Activated naive CD4-positive, alpha-beta T cell treated with anti-CD3 and anti-CD28 coated beads, Interleukin-2, amount 10 ng/mL, durations not matched to agents 7 days and 5 days (primary cell): ENCODE results near the gene OR2V1.
"Not testable (repeated sequence)": the region's sequence is repeated elsewhere in the genome, so short reads cannot be mapped to it uniquely, and the experiment has no call there.

Experiments used
- CTCF ChIA-PET: fragments of 350-600 bp; sonication (Branson Sonifier 250); formaldehyde crosslinking; loops from one replicate; lab custom pipeline; 2021; ENCODE audit warnings: antibody characterized with exemption; lab: Charles Lee
- DNase-seq: peaks from one replicate; pipeline ENCODE4 v3.0.0-alpha.2; 2020
- H3K27ac Mint-ChIP-seq: one replicate; pipeline ENCODE4 v1.8.0; 2021; ENCODE audit warnings: mild to moderate bottlenecking, moderate library complexity, mixed read lengths
- H3K27me3 Mint-ChIP-seq: one replicate; pipeline ENCODE4 v1.8.0; 2021; ENCODE audit warnings: mild to moderate bottlenecking, mixed read lengths
- H3K36me3 Mint-ChIP-seq: one replicate; pipeline ENCODE4 v1.8.0; 2021; ENCODE audit warnings: mixed read lengths
- H3K4me1 Mint-ChIP-seq: one replicate; pipeline ENCODE4 v1.8.0; 2021; ENCODE audit warnings: mixed read lengths
- H3K4me3 Mint-ChIP-seq: one replicate; pipeline ENCODE4 v1.8.0; 2021; ENCODE audit warnings: mild to moderate bottlenecking, moderate library complexity, mixed read lengths
- H3K9me3 Mint-ChIP-seq: one replicate; pipeline ENCODE4 v1.8.0; 2021; ENCODE audit warnings: mixed read lengths

Gene OR2V1

GRCh38 chr5:181166812-181167733, 36.1 kb upstream of the OR2V1 start:
- no peak for DNase-seq
- H3K27me3 Mint-ChIP-seq: peaks cover 93% of the 10 kb centered on the region
- no peaks in the 10 kb centered on the region for H3K9me3 Mint-ChIP-seq
- peaks cover 77% of the 10 kb centered on the region for H3K4me1 Mint-ChIP-seq
- CTCF ChIA-PET: interaction anchor here (0.7 to 2.7 kb wide), 4 partner anchors 10 to 298 kb away, joined by 3 to 10 read pairs (median 4); no protein-coding TSS in a partner anchor
- no peak overlapping the region for H3K4me3 Mint-ChIP-seq
- no peak overlapping the region for H3K27ac Mint-ChIP-seq
- H3K36me3 Mint-ChIP-seq: peaks cover 4% of the 10 kb centered on the region

DNA sequence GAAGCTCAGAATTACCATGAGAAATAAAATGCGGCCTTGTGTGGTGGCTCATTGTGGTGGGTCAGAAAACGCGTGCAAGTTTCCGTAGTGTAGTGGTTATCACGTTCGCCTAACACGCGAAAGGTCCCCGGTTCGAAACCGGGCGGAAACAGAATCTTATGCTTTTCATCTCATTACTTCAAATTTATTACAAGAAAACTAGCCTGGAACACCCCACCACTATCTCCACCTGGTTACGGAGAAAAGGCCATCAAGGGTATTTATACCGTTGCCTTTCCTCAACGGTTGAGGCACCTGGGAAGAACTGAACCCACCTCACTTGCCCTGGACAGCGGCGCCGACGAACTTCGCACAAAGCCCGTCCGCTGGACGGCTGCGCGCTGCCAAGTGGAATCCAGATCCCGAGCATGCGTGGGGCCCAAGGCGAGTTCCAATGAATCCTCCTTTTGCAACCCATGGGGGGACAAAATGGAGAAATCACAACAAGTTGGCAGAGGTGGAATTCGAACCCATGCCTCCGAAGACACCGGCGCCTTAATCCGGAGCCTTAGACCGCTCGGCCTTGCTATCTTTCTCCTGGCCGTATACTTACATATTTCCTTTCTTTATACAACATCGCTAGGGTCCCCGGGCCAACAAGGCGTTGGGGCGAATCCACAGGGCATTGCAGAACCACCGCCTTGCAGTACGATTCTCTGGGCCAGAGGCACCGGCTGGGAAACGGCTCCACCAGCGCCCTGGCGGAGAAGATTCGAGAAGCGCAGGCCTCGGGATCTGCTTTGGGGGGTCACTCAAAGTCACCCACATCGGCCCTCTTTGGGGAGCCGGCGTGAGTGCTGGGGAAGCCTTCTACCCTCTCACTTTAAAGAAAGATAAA, 33.3 kb upstream of the OR2V1 start:
- no peak for DNase-seq
- peaks cover 75% of the 10 kb centered on the region for H3K27me3 Mint-ChIP-seq
- no peaks in the 10 kb centered on the region for H3K9me3 Mint-ChIP-seq
- CTCF ChIA-PET: interaction anchor here (1.6 kb wide), 1 partner anchor 9 kb away, joined by 4 read pairs; no protein-coding TSS in a partner anchor
- no peaks in the 10 kb centered on the region for H3K36me3 Mint-ChIP-seq
- peaks cover 72% of the 10 kb centered on the region for H3K4me1 Mint-ChIP-seq
- H3K4me3 Mint-ChIP-seq: peak overlapping the region; percentile 24
- H3K27ac Mint-ChIP-seq: peak overlapping the region; percentile 57

DNA sequence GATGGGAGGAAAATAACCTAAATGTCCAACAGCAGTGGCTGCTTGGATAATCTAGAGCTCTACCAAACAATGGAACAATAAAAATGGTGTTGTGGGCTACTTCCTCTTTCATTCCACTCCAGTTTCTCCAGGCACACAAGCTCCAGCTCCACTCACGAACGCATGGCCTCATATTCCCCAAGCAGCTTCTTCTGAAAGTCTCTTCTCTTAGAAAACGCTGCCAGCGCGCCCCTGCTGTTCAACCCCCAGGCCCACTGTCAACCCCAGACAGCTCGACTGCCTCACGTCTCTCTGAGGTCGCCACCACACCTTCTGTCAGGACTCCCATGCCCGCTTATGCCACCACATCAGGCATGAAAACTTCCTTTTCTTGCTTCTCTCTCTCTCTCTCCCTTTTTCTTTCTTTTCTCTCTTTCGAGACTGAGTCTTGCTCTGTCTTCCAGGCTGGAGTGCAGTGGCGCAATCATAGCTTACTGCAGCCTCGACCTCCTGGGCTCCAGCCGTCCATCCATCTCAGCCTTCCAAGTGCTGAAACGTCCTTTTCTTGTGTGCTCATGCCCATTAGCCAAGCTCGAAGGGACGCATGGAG, 32.6 kb upstream of the OR2V1 start:
- H3K4me3 Mint-ChIP-seq: peak overlapping the region; percentile 24
- peak overlapping the region; percentile 57 for H3K27ac Mint-ChIP-seq
- H3K9me3 Mint-ChIP-seq: no peaks in the 10 kb centered on the region
- H3K4me1 Mint-ChIP-seq: peaks cover 68% of the 10 kb centered on the region
- H3K36me3 Mint-ChIP-seq: no peaks in the 10 kb centered on the region
- no peak for DNase-seq
- H3K27me3 Mint-ChIP-seq: peaks cover 67% of the 10 kb centered on the region
- CTCF ChIA-PET: interaction anchor here (1.6 kb wide), 1 partner anchor 10 kb away, joined by 4 read pairs; no protein-coding TSS in a partner anchor

GRCh38 chr5:181161534-181162175, 30.7 kb upstream of the OR2V1 start:
- peak overlapping the region; percentile 60 for H3K4me3 Mint-ChIP-seq
- peaks cover 56% of the 10 kb centered on the region for H3K27me3 Mint-ChIP-seq
- H3K27ac Mint-ChIP-seq: peak overlapping the region; percentile 89
- no peaks in the 10 kb centered on the region for H3K9me3 Mint-ChIP-seq
- DNase-seq: no peak
- CTCF ChIA-PET: no interaction called here
- peaks cover 49% of the 10 kb centered on the region for H3K4me1 Mint-ChIP-seq
- H3K36me3 Mint-ChIP-seq: no peaks in the 10 kb centered on the region

GRCh38 chr5:181160755-181161533, 30.0 kb upstream of the OR2V1 start:
- CTCF ChIA-PET: interaction anchor here (1.0 kb wide), 2 partner anchors 24 to 292 kb away, joined by 3 to 4 read pairs; no protein-coding TSS in a partner anchor
- Mint-ChIP-seq H3K4me3 (peak overlapping the region; percentile 60), H3K27me3 (peaks cover 51% of the 10 kb centered on the region), H3K27ac (peak overlapping the region; percentile 89), H3K4me1 (peaks cover 44% of the 10 kb centered on the region)
- not testable (repeated sequence) for H3K9me3 Mint-ChIP-seq, H3K36me3 Mint-ChIP-seq
- peak; percentile 63 for DNase-seq

DNA sequence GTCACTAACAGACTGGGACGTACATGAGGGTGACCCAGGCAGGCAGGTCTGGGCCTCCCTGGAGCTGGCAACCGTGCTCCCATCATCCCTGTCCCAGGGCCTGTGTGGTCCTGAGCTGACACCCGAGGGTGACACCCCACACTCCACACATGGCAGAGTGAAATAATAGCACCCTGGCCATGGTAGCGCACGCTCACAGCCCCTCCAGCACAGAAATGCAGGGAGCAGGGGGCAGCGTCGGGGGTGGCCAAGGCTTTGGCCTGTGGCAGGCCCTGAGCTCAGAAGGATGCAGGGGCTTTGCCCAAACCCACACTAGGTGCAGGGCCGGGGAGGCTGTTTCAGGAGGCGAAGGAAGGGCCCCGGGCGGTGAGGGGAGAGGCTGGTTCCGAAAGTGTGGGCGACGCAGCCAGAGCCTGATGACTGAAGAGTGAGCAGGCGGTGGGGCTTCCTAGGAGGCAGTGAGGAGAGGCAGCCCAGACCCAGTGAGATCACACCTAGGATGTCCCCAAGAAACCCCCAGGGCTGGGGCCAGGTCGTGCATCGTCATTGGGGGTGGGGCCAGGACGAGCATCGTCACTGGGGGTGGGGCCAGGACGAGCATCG, 29.3 kb upstream of the OR2V1 start:
- Mint-ChIP-seq H3K9me3 (no peaks in the 10 kb centered on the region), H3K27ac (peak overlapping the region; percentile 94), H3K4me3 (peak overlapping the region; percentile 60), H3K4me1 (peaks cover 39% of the 10 kb centered on the region), H3K36me3 (no peaks in the 10 kb centered on the region), H3K27me3 (peaks cover 46% of the 10 kb centered on the region)
- CTCF ChIA-PET: interaction anchor here (1.0 kb wide), 2 partner anchors 25 to 291 kb away, joined by 3 to 4 read pairs; no protein-coding TSS in a partner anchor
- peak; percentile 81 for DNase-seq

GRCh38 chr5:181159286-181160151, 28.6 kb upstream of the OR2V1 start:
- Mint-ChIP-seq H3K9me3 (peaks cover 3% of the 10 kb centered on the region), H3K4me1 (peaks cover 35% of the 10 kb centered on the region), H3K27me3 (peaks cover 39% of the 10 kb centered on the region), H3K27ac (peak overlapping the region; percentile 94), H3K4me3 (peak overlapping the region; percentile 32), H3K36me3 (no peaks in the 10 kb centered on the region)
- peak; percentile 94 for DNase-seq
- CTCF ChIA-PET: interaction anchor here (1.0 to 1.6 kb wide), 4 partner anchors 9 to 298 kb away, joined by 3 to 4 read pairs (median 4); no protein-coding TSS in a partner anchor

- Mint-ChIP-seq H3K27me3 (peaks cover 33% of the 10 kb centered on the region), H3K4me3 (no peak overlapping the region), H3K27ac (no peak overlapping the region), H3K4me1 (peaks cover 37% of the 10 kb centered on the region), H3K36me3 (no peaks in the 10 kb centered on the region), H3K9me3 (peaks cover 6% of the 10 kb centered on the region)
- DNase-seq: no peak
- CTCF ChIA-PET: interaction anchor here (1.2 to 1.6 kb wide), 2 partner anchors 9 to 297 kb away, joined by 4 read pairs; no protein-coding TSS in a partner anchor
Observed at GRCh38 chr5:181158869-181159268, 27.9 kb upstream of the OR2V1 start.

- H3K27ac Mint-ChIP-seq: no peak overlapping the region
- H3K4me3 Mint-ChIP-seq: no peak overlapping the region
- peaks cover 18% of the 10 kb centered on the region for H3K27me3 Mint-ChIP-seq
- peaks cover 7% of the 10 kb centered on the region for H3K9me3 Mint-ChIP-seq
- DNase-seq: no peak
- CTCF ChIA-PET: interaction anchor here (0.9 kb wide), 1 partner anchor 11 kb away, joined by 4 read pairs; no protein-coding TSS in a partner anchor
- H3K4me1 Mint-ChIP-seq: peaks cover 23% of the 10 kb centered on the region
- no peaks in the 10 kb centered on the region for H3K36me3 Mint-ChIP-seq
Observed at GRCh38 chr5:181156758-181157157, 25.8 kb upstream of the OR2V1 start.

DNA sequence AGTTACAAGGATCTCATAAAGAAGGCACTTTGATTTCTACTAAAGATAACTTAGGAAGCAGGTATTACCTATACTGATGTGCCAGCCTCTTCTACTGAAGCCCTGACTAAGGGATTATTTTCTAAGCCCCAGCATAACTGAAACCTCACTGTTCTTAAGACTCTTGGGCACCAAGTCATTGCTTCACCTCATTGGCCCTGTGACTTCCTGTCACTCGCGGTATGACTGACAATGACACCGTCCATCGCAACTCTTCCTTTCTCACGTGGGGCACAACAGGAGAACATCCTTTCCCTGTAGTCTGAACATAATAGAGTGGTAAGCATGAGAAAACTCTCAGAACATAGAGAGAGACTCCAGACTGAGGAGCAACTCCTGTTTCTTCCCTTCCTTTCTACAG, 22.8 kb upstream of the OR2V1 start:
- DNase-seq: no peak
- peaks cover 7% of the 10 kb centered on the region for H3K9me3 Mint-ChIP-seq
- peak overlapping the region; percentile 58 for H3K27ac Mint-ChIP-seq

GRCh38 chr5:181152406-181152805, 21.4 kb upstream of the OR2V1 start:
- H3K4me3 Mint-ChIP-seq: no peak overlapping the region
- CTCF ChIA-PET: interaction anchor here (1.5 kb wide), 1 partner anchor 65 kb away, joined by 3 read pairs; no protein-coding TSS in a partner anchor
- H3K27me3 Mint-ChIP-seq: peaks cover 39% of the 10 kb centered on the region

More for the DNA sequence above, 22.8 kb upstream of the OR2V1 start:
- CTCF ChIA-PET: no interaction called here
- peaks cover 29% of the 10 kb centered on the region for H3K27me3 Mint-ChIP-seq
- H3K4me1 Mint-ChIP-seq: peaks cover 4% of the 10 kb centered on the region
- H3K4me3 Mint-ChIP-seq: no peak overlapping the region
- no peaks in the 10 kb centered on the region for H3K36me3 Mint-ChIP-seq

More at GRCh38 chr5:181152406-181152805, 21.4 kb upstream of the OR2V1 start:
- DNase-seq: no peak
- Mint-ChIP-seq H3K4me1 (peaks cover 4% of the 10 kb centered on the region), H3K36me3 (no peaks in the 10 kb centered on the region), H3K27ac (no peak overlapping the region), H3K9me3 (peaks cover 7% of the 10 kb centered on the region)
